HEK293 (cell line): ENCODE data around the gene HMCN2.

Source experiments
- CTCF ChIP-seq: fragments of 450-650 bp; formaldehyde crosslinking; IDR thresholded peaks from 2 replicates; pipeline ENCODE4 v1.5.1; 2016; ENCODE audit warnings: missing biosample characterization, missing genetic modification characterization
- PATZ1 ChIP-seq: fragments of 450-650 bp; formaldehyde crosslinking; IDR thresholded peaks from 2 replicates; pipeline ENCODE4 v1.5.1; 2016; ENCODE audit warnings: missing biosample characterization, missing genetic modification characterization
- REST ChIP-seq: fragments of 450-650 bp; formaldehyde crosslinking; IDR thresholded peaks from 2 replicates; pipeline ENCODE4 v1.5.1; 2016; ENCODE audit warnings: missing biosample characterization, missing genetic modification characterization
- ZNF140 ChIP-seq: fragments of 450-650 bp; formaldehyde crosslinking; IDR thresholded peaks from 2 replicates; pipeline ENCODE4 v1.5.1; 2016; ENCODE audit warnings: missing biosample characterization, missing genetic modification characterization
- ZNF354C ChIP-seq: fragments of 450-650 bp; formaldehyde crosslinking; IDR thresholded peaks from 2 replicates; pipeline ENCODE4 v1.5.1; 2016; ENCODE audit warnings: missing biosample characterization, missing genetic modification characterization, low read depth, borderline replicate concordance
- ZNF423 ChIP-seq: fragments of 450-650 bp; formaldehyde crosslinking; IDR thresholded peaks from 2 replicates; pipeline ENCODE4 v1.5.1; 2016; ENCODE audit warnings: missing biosample characterization, missing genetic modification characterization
- ZNF830 ChIP-seq: fragments of 450-650 bp; IDR thresholded peaks from 2 replicates; pipeline ENCODE4 v1.5.0; 2018; ENCODE audit warnings: missing biosample characterization, missing genetic modification characterization, low read depth, mild to moderate bottlenecking, moderate library complexity

- TF ChIP-seq CTCF (tag by site-specific recombination) (no peak), ZNF830 (tag by site-specific recombination) (no peak), REST (tag by site-specific recombination) (no peak), PATZ1 (tag by site-specific recombination) (no peak), ZNF140 (tag by site-specific recombination) (no peak), ZNF423 (tag by site-specific recombination) (no peak), ZNF354C (tag by site-specific recombination) (no peak)
Measured at GRCh38 chr9:130407916-130408663, 142.5 kb downstream of the HMCN2 start.
